Measurements from ENCODE around the gene NRL. TPM values are rescaled to one million over a fixed set of nuclear protein-coding genes. Genes with fewer than 3 reads are reported as not detected.

Gene NRL
- 1 to 10 TPM in 1 of 2 donors, under 1 TPM in 1; 0.88 to 2.7 TPM for total RNA-seq

- peaks cover 14% of the 10 kb centered on the region for H3K36me3 ChIP-seq
- TF ChIP-seq CTCF (IDR thresholded peaks at IDR 0.05) = no peak
- H3K27ac ChIP-seq = peak within 1 kb of the TSS; percentile 98
- H3K4me1 ChIP-seq = peaks cover 6% of the 10 kb centered on the region
- no peaks in the 10 kb centered on the region for H3K9me3 ChIP-seq
- DNase-seq = peak; percentile 99
- peak within 1 kb of the TSS; percentile 90 to 100 for H3K9ac ChIP-seq (ENCODE audit: low read depth in 2 of 2, low read length in 2 of 2)
- intact Hi-C loops (cut with DNase I) = loop anchor here (2.0 kb wide), 1 partner anchor 26 kb away; the partner anchor contains the start of gene EMC9
- H3K27me3 ChIP-seq = no peaks in the 10 kb centered on the region
- H3K4me3 ChIP-seq = peak within 1 kb of the TSS; percentile 80
Observed at GRCh38 chr14:24114532-24115421, at the start of gene NRL, which contains the start of gene DCAF11. Gene NRL (minus strand): TSS chr14:24114949. CDS start chr14:24082848, 32,101 bp downstream. Gene DCAF11 (plus strand): TSS chr14:24114777. CDS start chr14:24115595, 818 bp downstream.

GRCh38 chr14:24162093-24162492 is 47.3 kb upstream of the NRL start:
- H3K36me3 ChIP-seq = peaks cover 24% of the 10 kb centered on the region
- peaks cover 13% of the 10 kb centered on the region for H3K4me1 ChIP-seq
- H3K9ac ChIP-seq (ENCODE audit: low read depth in 2 of 2, low read length in 2 of 2) = peak overlapping the region; percentile 85 to 88
- peak overlapping the region; percentile 98 for H3K27ac ChIP-seq
- intact Hi-C loops (cut with DNase I) = no loop called here
- TF ChIP-seq CTCF (IDR thresholded peaks at IDR 0.05) = no peak
- H3K4me3 ChIP-seq = peak overlapping the region; percentile 75
- no peak for DNase-seq
- no peaks in the 10 kb centered on the region for H3K9me3 ChIP-seq
- H3K27me3 ChIP-seq = no peaks in the 10 kb centered on the region

- no peaks in the 10 kb centered on the region for H3K27me3 ChIP-seq
- H3K4me1 ChIP-seq = peaks cover 13% of the 10 kb centered on the region
- peak; percentile 98 for DNase-seq
- peak within 1 kb of the TSS; percentile 98 for H3K27ac ChIP-seq
- peaks cover 24% of the 10 kb centered on the region for H3K36me3 ChIP-seq
- intact Hi-C loops (cut with DNase I) = no loop called here
- H3K9ac ChIP-seq (ENCODE audit: low read depth in 2 of 2, low read length in 2 of 2) = peak within 1 kb of the TSS; percentile 85 to 88
- TF ChIP-seq CTCF (IDR thresholded peaks at IDR 0.05) = peak; percentile 95
- no peaks in the 10 kb centered on the region for H3K9me3 ChIP-seq
- peak within 1 kb of the TSS; percentile 75 for H3K4me3 ChIP-seq
Observed at GRCh38 chr14:24160850-24161804, 46.4 kb upstream of the NRL start, which contains the start of gene IRF9. Gene IRF9 (plus strand): TSS chr14:24161265. CDS start chr14:24162145, 880 bp downstream.

GRCh38 chr14:24160499-24160849 is 45.7 kb upstream of the NRL start:
- Histone ChIP-seq H3K27ac (peak overlapping the region; percentile 98), H3K4me3 (no peak overlapping the region), H3K27me3 (no peaks in the 10 kb centered on the region), H3K4me1 (peaks cover 13% of the 10 kb centered on the region), H3K9ac (ENCODE audit: low read depth in 2 of 2, low read length in 2 of 2) (peak overlapping the region in 1 of 2 donors; percentile 85), H3K36me3 (peaks cover 25% of the 10 kb centered on the region), H3K9me3 (no peaks in the 10 kb centered on the region)
- DNase-seq = no peak
- no peak for TF ChIP-seq CTCF (IDR thresholded peaks at IDR 0.05)
- intact Hi-C loops (cut with DNase I) = no loop called here

Data from colonic mucosa (tissue), 4 donors.